Choroid plexus epithelial cell (primary cell): ENCODE measurements around the gene STPG3.

Source experiments
- DNase-seq: peaks from one replicate; pipeline ENCODE4 v3.0.0-alpha.2; 2010; ENCODE audit warnings: low read depth
- H3K4me3 ChIP-seq: 2 replicates; pipeline ENCODE4 v1.5.1; 2011; ENCODE audit warnings: low read depth, mild to moderate bottlenecking, control low read depth, low read length, moderate library complexity
- TF ChIP-seq, protein P1 (sequence below): conservative IDR thresholded peaks from 2 replicates; pipeline ENCODE4 v1.5.1; 2011; ENCODE audit warnings: low read depth, mild to moderate bottlenecking, control low read depth, inconsistent platforms, low read length, moderate library complexity

STPG3 gene

DNA sequence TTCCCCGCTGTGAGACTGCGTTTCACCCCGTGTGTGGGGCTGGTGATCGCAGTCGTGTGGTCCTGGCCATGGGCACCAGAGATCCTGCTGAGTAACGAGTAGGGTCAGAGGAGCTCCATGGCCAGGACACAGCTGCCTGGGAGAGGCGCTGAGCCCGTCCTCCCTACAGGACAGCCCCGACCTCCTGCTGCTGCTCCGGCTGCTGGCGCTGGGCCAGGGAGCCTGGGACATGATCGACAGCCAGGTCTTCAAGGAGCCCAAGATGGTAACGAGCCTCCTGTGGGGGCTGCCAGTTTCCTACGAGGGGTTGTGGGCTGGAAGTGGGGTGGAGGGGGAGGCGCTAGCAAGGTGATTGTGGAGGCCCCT, 15.1 kb downstream of the STPG3 start:
- TF ChIP-seq, protein P1, sequence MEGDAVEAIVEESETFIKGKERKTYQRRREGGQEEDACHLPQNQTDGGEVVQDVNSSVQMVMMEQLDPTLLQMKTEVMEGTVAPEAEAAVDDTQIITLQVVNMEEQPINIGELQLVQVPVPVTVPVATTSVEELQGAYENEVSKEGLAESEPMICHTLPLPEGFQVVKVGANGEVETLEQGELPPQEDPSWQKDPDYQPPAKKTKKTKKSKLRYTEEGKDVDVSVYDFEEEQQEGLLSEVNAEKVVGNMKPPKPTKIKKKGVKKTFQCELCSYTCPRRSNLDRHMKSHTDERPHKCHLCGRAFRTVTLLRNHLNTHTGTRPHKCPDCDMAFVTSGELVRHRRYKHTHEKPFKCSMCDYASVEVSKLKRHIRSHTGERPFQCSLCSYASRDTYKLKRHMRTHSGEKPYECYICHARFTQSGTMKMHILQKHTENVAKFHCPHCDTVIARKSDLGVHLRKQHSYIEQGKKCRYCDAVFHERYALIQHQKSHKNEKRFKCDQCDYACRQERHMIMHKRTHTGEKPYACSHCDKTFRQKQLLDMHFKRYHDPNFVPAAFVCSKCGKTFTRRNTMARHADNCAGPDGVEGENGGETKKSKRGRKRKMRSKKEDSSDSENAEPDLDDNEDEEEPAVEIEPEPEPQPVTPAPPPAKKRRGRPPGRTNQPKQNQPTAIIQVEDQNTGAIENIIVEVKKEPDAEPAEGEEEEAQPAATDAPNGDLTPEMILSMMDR: no peak
- H3K4me3 ChIP-seq: no peak overlapping the region
- no peak for DNase-seq

DNA sequence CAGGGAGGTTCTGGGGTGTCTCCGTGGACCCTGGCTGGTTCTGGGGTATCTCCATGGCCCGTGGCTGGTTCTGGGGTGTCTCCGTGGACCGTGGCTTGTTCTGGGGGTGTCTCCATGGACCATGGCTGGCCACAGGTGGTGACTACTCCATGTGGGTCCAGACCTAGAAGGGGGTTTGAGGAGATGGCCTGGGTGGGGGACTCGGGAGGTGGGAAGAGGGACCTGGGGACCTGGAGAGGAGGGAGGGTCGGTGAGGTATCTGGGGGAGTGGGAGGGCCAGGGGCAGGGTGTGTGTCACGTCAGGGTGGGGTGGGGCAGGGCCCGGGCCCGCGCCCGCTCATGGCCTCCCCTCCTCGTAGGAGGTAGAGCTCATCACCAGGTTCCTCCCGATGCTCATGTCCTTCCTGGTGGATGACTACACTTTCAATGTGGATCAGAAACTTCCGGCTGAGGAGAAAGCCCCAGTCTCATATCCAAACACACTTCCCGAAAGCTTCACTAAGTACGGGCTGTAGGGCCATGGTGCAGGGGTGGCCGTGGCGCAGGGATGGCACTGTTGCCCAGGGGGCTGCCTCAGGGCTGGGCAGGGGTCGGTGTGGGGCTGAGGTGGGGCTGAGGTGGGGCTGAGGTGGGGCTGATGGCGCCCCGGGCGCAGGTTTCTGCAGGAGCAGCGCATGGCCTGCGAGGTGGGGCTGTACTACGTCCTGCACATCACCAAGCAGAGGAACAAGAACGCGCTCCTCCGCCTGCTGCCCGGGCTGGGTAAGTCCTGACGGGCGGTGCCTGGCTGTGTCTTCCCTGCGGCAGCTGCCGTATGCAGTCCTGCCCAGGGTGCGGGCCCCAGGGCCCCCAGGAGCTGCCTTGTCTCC, 15.7 kb downstream of the STPG3 start:
- TF ChIP-seq, protein P1: no peak
- DNase-seq: no peak
- H3K4me3 ChIP-seq: no peak overlapping the region

DNA sequence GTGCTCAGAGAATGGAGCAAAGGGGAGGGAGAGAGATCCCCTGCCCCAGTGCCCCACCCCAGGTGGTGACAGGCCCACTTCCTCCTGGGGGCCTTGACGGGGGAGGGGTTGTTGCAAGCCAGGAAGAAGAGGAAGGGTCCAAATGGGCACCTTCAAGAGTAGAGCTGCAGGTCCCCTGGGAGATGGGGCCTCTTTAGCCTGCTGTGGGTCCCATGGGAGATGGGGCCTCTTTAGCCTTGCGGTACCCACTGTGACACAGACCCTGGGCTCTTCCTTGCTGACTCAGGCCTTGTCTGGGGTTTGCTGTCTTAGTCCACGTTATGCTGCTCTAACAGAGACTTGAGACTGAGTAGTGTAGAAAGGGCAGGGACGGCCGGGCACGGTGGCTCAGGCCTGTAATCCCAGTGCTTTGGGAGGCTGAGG, 16.9 kb downstream of the STPG3 start:
- no peak overlapping the region for H3K4me3 ChIP-seq
- DNase-seq: no peak

DNA sequence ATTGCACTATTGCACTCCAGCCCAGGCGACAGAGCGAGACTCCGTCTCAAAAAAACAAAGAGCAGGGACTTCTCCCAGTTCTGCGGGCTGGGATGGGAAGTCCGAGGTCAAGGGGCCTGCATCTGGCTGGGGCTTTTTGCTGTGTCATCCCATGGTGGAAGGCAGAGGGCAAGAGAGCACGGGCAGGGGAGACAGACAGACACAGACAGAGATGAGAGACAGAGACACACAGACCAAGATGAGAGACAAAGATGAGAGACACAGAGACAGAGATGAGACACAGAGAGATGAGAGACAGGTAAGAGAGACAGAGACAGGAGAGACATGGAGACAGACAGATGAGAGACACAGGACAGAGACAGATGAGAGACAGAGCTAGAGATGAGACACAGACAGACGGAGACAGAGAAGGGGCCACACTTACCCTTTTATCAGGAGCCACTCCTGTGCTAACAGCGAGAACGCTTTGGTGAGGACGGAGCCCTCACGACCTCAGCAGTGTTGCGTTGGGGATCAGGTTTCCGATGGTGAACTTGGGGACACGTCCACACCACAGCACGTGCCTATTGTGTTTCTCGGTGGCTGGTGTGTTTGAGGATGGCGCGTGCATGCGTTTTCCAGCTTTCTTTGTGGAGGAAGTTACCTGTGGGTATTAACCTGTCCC, 17.6 kb downstream of the STPG3 start:
- no peak overlapping the region for H3K4me3 ChIP-seq
- TF ChIP-seq, protein P1: no peak
- DNase-seq: peak; percentile 46

More for the DNA sequence above, 16.9 kb downstream of the STPG3 start:
- TF ChIP-seq, protein P1: no peak

DNA sequence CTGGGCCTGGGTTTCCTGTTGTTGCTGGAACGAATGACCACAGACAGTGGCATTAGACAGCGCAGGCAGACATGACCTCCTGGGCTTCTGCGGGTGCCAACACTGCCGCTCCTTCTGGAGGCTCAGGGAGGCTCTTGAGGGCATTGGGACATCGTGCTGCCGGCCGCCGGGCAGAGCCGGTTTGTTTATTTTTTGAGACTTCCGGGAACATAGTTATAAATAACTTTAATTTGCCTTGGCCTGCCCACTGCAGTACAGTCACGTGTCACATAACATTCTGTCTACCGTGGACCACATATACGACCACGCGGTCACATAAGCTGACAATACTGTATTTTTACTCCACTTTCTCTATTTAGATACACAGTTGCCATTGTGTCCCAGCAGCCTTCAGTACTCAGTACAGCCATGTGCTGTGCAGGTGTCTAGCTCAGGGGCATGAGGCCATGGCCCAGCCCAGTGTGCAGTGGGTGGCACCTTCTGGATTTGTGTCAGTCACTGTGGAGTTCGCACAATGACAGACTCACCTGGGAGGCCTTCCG, 18.2 kb downstream of the STPG3 start:
- TF ChIP-seq, protein P1: no peak
- peak; percentile 62 for DNase-seq

DNA sequence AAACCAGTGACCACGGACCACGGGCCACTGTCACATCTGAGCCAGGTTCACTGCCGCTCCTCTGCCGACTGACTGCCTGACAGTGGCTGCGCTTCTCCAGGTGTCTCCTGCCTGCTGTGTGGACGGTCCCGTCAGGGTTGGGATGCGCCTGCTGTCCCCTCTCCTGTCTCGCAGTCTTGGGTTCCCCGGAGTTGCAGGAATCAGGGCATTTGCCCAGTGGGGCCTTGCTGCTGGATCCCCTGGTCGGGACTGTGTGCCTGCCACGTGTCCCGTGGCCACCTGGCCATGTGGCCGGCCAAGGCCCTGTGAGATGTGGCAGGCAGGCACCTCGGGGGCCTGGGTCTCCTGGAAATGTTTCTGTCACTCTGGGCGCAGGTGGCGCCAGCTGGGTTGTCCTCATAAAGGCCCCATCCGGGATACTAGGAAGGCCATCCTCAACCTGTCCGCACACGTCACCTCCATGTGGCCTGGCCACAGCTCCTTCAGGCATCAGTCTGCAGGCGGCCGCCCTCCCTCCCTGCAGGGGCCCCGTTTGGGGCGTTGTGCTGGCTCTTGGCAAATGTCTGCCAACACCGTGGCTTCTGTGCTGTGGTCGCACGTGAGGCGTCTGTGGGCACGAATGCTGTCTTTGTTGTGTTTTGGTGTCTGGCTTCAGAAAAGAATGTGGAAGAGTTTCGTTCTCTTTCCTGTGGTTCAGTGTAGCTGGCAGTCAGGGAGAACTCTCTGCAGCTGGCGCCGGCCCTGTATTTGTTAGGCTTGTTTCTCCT, 20.0 kb downstream of the STPG3 start:
- no peak overlapping the region for H3K4me3 ChIP-seq
- DNase-seq: no peak
- TF ChIP-seq, protein P1: no peak

More for the DNA sequence above, 18.2 kb downstream of the STPG3 start:
- no peak overlapping the region for H3K4me3 ChIP-seq
